Measurements from ENCODE around the gene IP6K3.

Gene IP6K3

DNA sequence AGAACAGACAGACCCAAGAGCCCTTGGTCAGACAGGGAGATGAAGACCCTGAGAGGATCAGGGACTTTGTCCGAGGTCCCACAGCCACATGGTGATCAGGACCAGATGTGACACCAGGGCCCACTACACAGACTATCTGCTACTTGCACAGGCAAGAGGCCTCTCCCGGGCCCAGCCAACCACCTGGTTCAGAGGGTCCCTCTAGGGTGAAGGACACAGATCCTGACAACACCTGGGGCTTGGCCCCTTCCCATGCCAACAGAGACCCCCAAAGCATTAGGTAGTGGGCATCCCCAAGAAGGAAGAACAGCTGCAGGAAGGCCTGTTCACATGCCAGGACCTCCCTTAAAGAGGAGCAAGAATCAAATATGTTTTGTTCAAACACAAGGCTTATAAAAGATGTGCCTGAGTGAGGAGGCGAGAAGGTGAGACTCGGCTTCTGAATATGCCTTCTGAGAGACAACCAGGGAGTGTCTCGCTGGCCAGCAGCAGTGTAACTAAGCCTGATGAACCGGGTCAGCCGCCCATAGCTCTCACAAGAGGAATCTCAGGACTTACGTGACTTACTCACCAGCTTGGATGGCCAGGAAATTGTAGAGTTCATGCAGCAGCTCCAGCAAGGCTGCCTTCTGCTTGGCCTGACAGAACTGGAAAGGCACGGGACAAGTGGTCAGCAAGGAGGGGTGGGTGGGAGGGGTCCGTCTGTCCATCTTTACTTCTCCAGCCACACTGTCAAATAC lies 37.2 kb upstream of the IP6K3 start:
- H2AFZ ChIP-seq, result no peak overlapping the region
- peaks cover 47% of the 10 kb centered on the region for H3K79me2 ChIP-seq
- no peaks in the 10 kb centered on the region for H3K9me3 ChIP-seq (ENCODE audit: control insufficient read depth, low read length)
- H3K27me3 ChIP-seq (ENCODE audit: control insufficient read depth, insufficient read depth, low read length), result no peaks in the 10 kb centered on the region
- TF ChIP-seq, protein P1, sequence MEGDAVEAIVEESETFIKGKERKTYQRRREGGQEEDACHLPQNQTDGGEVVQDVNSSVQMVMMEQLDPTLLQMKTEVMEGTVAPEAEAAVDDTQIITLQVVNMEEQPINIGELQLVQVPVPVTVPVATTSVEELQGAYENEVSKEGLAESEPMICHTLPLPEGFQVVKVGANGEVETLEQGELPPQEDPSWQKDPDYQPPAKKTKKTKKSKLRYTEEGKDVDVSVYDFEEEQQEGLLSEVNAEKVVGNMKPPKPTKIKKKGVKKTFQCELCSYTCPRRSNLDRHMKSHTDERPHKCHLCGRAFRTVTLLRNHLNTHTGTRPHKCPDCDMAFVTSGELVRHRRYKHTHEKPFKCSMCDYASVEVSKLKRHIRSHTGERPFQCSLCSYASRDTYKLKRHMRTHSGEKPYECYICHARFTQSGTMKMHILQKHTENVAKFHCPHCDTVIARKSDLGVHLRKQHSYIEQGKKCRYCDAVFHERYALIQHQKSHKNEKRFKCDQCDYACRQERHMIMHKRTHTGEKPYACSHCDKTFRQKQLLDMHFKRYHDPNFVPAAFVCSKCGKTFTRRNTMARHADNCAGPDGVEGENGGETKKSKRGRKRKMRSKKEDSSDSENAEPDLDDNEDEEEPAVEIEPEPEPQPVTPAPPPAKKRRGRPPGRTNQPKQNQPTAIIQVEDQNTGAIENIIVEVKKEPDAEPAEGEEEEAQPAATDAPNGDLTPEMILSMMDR (IDR thresholded peaks at IDR 0.05), result no peak
- H3K27ac ChIP-seq, result no peak overlapping the region
- no peaks in the 10 kb centered on the region for H3K36me3 ChIP-seq (ENCODE audit: control insufficient read depth, insufficient read depth, low read length)
- H3K4me3 ChIP-seq (ENCODE audit: low read depth, low read length), result no peak overlapping the region
- H3K4me1 ChIP-seq, result peaks cover 18% of the 10 kb centered on the region
- no peak overlapping the region for H3K4me2 ChIP-seq (ENCODE audit: low read length)
- H3K9ac ChIP-seq, result no peak overlapping the region

DNA sequence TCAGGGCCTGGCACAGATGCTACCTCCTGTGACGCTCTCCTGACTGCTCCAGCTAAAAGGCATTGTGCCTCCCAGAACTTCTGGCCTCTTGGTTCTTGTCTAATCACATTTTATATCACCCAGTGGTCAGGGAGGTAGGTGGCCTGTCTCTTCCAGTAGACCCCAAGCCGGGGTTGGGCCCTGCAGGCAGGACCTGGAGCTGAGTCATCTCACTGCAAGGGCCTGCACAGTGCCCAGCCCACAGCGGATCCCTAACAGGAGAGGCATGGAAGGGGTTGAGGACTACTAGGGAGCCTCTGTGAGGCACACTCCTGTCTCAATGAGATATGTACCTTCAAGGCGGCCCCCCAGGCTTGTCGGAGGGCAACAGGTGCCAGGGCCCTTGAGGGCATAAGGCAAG lies 35.9 kb upstream of the IP6K3 start:
- Histone ChIP-seq H3K9ac (no peak overlapping the region), H3K4me3 (ENCODE audit: low read depth, low read length) (no peak overlapping the region), H2AFZ (no peak overlapping the region), H3K36me3 (ENCODE audit: control insufficient read depth, insufficient read depth, low read length) (no peaks in the 10 kb centered on the region), H3K9me3 (ENCODE audit: control insufficient read depth, low read length) (no peaks in the 10 kb centered on the region), H3K4me2 (ENCODE audit: low read length) (no peak overlapping the region), H3K79me2 (peaks cover 47% of the 10 kb centered on the region), H3K27ac (no peak overlapping the region), H3K27me3 (ENCODE audit: control insufficient read depth, insufficient read depth, low read length) (no peaks in the 10 kb centered on the region), H3K4me1 (peaks cover 15% of the 10 kb centered on the region)
- TF ChIP-seq, protein P1 (IDR thresholded peaks at IDR 0.05), result no peak

DNA sequence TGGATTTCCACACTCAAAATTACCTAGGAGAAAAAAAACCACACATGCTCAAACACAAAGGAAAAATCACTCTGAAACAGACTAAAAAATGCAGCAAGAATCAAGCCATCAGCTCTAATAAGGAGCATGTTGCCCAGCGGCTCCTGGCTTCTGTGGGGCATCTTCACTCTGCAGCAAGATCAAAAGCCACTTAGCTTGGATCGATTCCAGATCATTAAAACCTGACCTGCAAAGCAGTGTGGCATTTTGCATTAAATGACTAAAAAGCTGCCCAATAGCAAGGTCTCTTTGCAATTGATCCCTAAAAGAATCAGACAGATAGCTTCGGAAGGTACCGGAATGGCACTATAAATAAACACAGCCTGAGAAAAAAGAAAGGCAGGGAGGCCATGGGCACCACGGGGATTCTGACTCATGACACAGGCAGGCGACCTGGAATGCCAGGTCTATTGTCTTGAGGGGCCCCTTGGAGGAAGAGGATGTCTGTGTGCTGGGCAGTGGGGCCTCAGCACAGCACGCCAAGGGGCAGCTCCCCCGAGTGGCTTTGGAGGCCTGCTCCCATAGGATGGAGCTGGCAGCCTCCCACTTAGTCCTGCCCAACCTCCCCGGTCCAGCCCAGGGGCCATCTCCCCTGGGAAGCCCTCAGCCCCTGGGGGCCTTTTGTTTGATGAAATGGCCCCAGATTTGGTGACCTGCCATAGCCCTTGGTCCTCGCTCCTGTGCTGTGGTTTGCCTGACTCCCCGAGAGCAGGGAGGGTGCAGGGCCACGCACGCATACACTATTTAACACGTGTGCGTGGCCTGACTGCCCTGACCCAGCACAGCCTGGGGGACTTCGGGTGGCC lies 34.6 kb upstream of the IP6K3 start:
- Histone ChIP-seq H3K27ac (no peak overlapping the region), H3K27me3 (ENCODE audit: control insufficient read depth, insufficient read depth, low read length) (no peaks in the 10 kb centered on the region), H3K9me3 (ENCODE audit: control insufficient read depth, low read length) (no peaks in the 10 kb centered on the region), H3K9ac (no peak overlapping the region), H3K79me2 (peaks cover 41% of the 10 kb centered on the region), H3K4me1 (peaks cover 8% of the 10 kb centered on the region), H2AFZ (no peak overlapping the region), H3K36me3 (ENCODE audit: control insufficient read depth, insufficient read depth, low read length) (no peaks in the 10 kb centered on the region), H3K4me3 (ENCODE audit: low read depth, low read length) (no peak overlapping the region), H3K4me2 (ENCODE audit: low read length) (no peak overlapping the region)
- TF ChIP-seq, protein P1 (IDR thresholded peaks at IDR 0.05), result no peak

DNA sequence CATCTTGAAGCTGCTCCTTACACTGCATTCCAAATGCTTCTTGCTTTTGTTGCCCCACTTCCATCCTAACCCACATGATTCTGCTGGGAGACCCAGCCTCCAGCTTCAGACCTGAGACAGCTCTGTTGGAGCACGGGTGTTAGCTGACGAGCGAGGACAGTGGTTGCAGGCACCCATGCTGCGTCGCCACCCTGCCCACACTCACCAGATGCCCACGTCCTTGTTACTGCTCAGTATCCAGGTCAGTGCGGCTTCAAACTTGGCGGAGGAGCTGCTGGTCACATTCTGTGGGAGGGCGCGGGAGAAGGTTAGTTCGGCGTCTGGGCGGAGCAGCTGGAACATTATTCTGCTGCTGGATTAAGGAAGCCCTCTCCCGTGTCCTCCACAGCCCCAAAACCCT lies 33.2 kb upstream of the IP6K3 start:
- Histone ChIP-seq H3K4me1 (no peaks in the 10 kb centered on the region), H3K27me3 (ENCODE audit: control insufficient read depth, insufficient read depth, low read length) (no peaks in the 10 kb centered on the region), H2AFZ (no peak overlapping the region), H3K4me2 (ENCODE audit: low read length) (no peak overlapping the region), H3K4me3 (ENCODE audit: low read depth, low read length) (no peak overlapping the region), H3K9me3 (ENCODE audit: control insufficient read depth, low read length) (no peaks in the 10 kb centered on the region), H3K79me2 (peaks cover 28% of the 10 kb centered on the region), H3K27ac (no peak overlapping the region), H3K36me3 (ENCODE audit: control insufficient read depth, insufficient read depth, low read length) (no peaks in the 10 kb centered on the region), H3K9ac (no peak overlapping the region)
- TF ChIP-seq, protein P1 (IDR thresholded peaks at IDR 0.05), result no peak

Data from parathyroid adenoma (tissue), 2 donors.